Kidney tubule cell (primary cell): Measurements from ENCODE around the gene FILIP1L.
A peak's percentile ranks its signal among the peaks of the same experiment; 100 is the strongest.
"Not testable (repeated sequence)": the region's sequence is repeated elsewhere in the genome, so short reads cannot be mapped to it uniquely, and the experiment has no call there.

Experiments
- DNase-seq: peaks from one replicate; pipeline ENCODE4 v3.0.0-alpha.2; 2018; ENCODE audit warnings: low spot score

The FILIP1L gene

GRCh38 chr3:99842826-99843589, 271.3 kb downstream of the FILIP1L start:
- DNase-seq = peak; percentile 68

- not testable (repeated sequence) for DNase-seq
Measured at GRCh38 chr3:99841949-99842348, 272.4 kb downstream of the FILIP1L start.

- no peak for DNase-seq
Measured at GRCh38 chr3:99839613-99840012, 274.7 kb downstream of the FILIP1L start.

- no peak for DNase-seq
Measured at GRCh38 chr3:99838755-99839154, 275.5 kb downstream of the FILIP1L start.

GRCh38 chr3:99837715-99838114, 276.6 kb downstream of the FILIP1L start:
- DNase-seq = no peak

GRCh38 chr3:99836681-99837080, 277.6 kb downstream of the FILIP1L start:
- no peak for DNase-seq

- no peak for DNase-seq
Measured at GRCh38 chr3:99834211-99834957, 279.9 kb downstream of the FILIP1L start.

GRCh38 chr3:99833617-99834205, 280.6 kb downstream of the FILIP1L start:
- DNase-seq = no peak

GRCh38 chr3:99829844-99830243, 284.5 kb downstream of the FILIP1L start:
- no peak for DNase-seq

GRCh38 chr3:99825004-99825640, 289.2 kb downstream of the FILIP1L start:
- DNase-seq = peak; percentile 37

GRCh38 chr3:99823723-99824711, 290.3 kb downstream of the FILIP1L start:
- DNase-seq = no peak

GRCh38 chr3:99818818-99819217, 295.5 kb downstream of the FILIP1L start:
- no peak for DNase-seq

- peak; percentile 93 for DNase-seq
Measured at GRCh38 chr3:99817437-99818240, 296.7 kb downstream of the FILIP1L start, which contains the start of gene CMSS1. Gene CMSS1 (plus strand): TSS chr3:99817862.

GRCh38 chr3:99817047-99817436, 297.3 kb downstream of the FILIP1L start:
- no peak for DNase-seq

- no peak for DNase-seq
Measured at GRCh38 chr3:99810403-99810802, 303.9 kb downstream of the FILIP1L start.

- no peak for DNase-seq
Measured at GRCh38 chr3:99809565-99809964, 304.7 kb downstream of the FILIP1L start.

- peak; percentile 80 for DNase-seq
Measured at GRCh38 chr3:99808163-99808794, 306.0 kb downstream of the FILIP1L start.

- DNase-seq = no peak
Measured at GRCh38 chr3:99805160-99805559, 309.1 kb downstream of the FILIP1L start.

GRCh38 chr3:99803297-99803696, 311.0 kb downstream of the FILIP1L start:
- no peak for DNase-seq

- no peak for DNase-seq
Measured at GRCh38 chr3:99799422-99799821, 314.9 kb downstream of the FILIP1L start.
